ENCODE data around the gene SSBP1. TPM values are rescaled to one million over a fixed set of nuclear protein-coding genes. Genes with fewer than 3 reads are reported as not detected.

Gene SSBP1
- total RNA-seq, 1 experiment from 2014 or later: 245 TPM

DNA sequence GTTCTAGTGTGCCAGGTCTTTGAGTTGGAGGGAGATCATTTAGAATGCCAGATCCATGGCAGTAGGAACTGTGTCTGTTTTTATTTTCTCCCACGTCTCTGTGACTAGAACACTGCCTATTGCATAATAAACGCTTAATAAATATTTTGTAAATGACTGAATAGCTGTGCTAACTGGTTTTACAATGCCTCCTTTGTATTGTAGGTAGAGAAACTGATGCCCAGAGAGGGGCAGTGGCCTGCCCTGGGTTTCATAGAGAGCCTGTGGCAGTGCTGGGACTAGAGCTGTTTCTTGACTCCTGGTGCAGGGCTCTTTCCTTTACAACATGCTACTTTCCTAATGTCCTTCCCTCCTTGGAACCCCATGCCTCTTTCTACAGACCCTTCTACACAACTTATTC lies 54.4 kb downstream of the SSBP1 start (continued):
- TF ChIP-seq, protein P1, sequence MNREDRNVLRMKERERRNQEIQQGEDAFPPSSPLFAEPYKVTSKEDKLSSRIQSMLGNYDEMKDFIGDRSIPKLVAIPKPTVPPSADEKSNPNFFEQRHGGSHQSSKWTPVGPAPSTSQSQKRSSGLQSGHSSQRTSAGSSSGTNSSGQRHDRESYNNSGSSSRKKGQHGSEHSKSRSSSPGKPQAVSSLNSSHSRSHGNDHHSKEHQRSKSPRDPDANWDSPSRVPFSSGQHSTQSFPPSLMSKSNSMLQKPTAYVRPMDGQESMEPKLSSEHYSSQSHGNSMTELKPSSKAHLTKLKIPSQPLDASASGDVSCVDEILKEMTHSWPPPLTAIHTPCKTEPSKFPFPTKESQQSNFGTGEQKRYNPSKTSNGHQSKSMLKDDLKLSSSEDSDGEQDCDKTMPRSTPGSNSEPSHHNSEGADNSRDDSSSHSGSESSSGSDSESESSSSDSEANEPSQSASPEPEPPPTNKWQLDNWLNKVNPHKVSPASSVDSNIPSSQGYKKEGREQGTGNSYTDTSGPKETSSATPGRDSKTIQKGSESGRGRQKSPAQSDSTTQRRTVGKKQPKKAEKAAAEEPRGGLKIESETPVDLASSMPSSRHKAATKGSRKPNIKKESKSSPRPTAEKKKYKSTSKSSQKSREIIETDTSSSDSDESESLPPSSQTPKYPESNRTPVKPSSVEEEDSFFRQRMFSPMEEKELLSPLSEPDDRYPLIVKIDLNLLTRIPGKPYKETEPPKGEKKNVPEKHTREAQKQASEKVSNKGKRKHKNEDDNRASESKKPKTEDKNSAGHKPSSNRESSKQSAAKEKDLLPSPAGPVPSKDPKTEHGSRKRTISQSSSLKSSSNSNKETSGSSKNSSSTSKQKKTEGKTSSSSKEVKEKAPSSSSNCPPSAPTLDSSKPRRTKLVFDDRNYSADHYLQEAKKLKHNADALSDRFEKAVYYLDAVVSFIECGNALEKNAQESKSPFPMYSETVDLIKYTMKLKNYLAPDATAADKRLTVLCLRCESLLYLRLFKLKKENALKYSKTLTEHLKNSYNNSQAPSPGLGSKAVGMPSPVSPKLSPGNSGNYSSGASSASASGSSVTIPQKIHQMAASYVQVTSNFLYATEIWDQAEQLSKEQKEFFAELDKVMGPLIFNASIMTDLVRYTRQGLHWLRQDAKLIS (CRISPR knock-in tag; IDR thresholded peaks at IDR 0.05; ENCODE audit: borderline replicate concordance): no peak
- TF ChIP-seq, protein P2, sequence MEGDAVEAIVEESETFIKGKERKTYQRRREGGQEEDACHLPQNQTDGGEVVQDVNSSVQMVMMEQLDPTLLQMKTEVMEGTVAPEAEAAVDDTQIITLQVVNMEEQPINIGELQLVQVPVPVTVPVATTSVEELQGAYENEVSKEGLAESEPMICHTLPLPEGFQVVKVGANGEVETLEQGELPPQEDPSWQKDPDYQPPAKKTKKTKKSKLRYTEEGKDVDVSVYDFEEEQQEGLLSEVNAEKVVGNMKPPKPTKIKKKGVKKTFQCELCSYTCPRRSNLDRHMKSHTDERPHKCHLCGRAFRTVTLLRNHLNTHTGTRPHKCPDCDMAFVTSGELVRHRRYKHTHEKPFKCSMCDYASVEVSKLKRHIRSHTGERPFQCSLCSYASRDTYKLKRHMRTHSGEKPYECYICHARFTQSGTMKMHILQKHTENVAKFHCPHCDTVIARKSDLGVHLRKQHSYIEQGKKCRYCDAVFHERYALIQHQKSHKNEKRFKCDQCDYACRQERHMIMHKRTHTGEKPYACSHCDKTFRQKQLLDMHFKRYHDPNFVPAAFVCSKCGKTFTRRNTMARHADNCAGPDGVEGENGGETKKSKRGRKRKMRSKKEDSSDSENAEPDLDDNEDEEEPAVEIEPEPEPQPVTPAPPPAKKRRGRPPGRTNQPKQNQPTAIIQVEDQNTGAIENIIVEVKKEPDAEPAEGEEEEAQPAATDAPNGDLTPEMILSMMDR (IDR thresholded peaks at IDR 0.05): no peak
- TF ChIP-seq, protein P3, sequence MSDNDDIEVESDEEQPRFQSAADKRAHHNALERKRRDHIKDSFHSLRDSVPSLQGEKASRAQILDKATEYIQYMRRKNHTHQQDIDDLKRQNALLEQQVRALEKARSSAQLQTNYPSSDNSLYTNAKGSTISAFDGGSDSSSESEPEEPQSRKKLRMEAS (CRISPR knock-in tag; IDR thresholded peaks at IDR 0.05): no peak
- TF ChIP-seq, protein P4, sequence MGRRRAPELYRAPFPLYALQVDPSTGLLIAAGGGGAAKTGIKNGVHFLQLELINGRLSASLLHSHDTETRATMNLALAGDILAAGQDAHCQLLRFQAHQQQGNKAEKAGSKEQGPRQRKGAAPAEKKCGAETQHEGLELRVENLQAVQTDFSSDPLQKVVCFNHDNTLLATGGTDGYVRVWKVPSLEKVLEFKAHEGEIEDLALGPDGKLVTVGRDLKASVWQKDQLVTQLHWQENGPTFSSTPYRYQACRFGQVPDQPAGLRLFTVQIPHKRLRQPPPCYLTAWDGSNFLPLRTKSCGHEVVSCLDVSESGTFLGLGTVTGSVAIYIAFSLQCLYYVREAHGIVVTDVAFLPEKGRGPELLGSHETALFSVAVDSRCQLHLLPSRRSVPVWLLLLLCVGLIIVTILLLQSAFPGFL (CRISPR knock-in tag; IDR thresholded peaks at IDR 0.05; ENCODE audit: borderline replicate concordance): no peak
- TF ChIP-seq HMGA2 (CRISPR knock-in tag; IDR thresholded peaks at IDR 0.05) (no peak), MXD4 (CRISPR knock-in tag; IDR thresholded peaks at IDR 0.05; ENCODE audit: borderline replicate concordance) (no peak), SMAD3 (CRISPR knock-in tag; IDR thresholded peaks at IDR 0.05; ENCODE audit: borderline replicate concordance) (no peak), ELF4 (CRISPR knock-in tag; IDR thresholded peaks at IDR 0.05; ENCODE audit: low read depth) (no peak), OVOL2 (CRISPR knock-in tag; IDR thresholded peaks at IDR 0.05; ENCODE audit: borderline replicate concordance) (no peak), MYBL2 (CRISPR knock-in tag; IDR thresholded peaks at IDR 0.05) (no peak), ZNF232 (CRISPR knock-in tag; IDR thresholded peaks at IDR 0.05) (no peak)
- TF ChIP-seq, protein P5, sequence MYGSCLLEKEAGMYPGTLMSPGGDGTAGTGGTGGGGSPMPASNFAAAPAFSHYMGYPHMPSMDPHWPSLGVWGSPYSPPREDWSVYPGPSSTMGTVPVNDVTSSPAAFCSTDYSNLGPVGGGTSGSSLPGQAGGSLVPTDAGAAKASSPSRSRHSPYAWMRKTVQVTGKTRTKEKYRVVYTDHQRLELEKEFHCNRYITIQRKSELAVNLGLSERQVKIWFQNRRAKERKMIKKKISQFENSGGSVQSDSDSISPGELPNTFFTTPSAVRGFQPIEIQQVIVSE (CRISPR knock-in tag; IDR thresholded peaks at IDR 0.05; ENCODE audit: borderline replicate concordance): no peak
- TF ChIP-seq, protein P6, sequence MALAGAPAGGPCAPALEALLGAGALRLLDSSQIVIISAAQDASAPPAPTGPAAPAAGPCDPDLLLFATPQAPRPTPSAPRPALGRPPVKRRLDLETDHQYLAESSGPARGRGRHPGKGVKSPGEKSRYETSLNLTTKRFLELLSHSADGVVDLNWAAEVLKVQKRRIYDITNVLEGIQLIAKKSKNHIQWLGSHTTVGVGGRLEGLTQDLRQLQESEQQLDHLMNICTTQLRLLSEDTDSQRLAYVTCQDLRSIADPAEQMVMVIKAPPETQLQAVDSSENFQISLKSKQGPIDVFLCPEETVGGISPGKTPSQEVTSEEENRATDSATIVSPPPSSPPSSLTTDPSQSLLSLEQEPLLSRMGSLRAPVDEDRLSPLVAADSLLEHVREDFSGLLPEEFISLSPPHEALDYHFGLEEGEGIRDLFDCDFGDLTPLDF (CRISPR knock-in tag; IDR thresholded peaks at IDR 0.05): no peak

Other genes with a start within 250 kb of the SSBP1 start
- 32.2 to 43.0 TPM (median 37.4 TPM) in 3 replicates for gene AGK, start 186.9 kb upstream of the SSBP1 start, total RNA-seq (2021)
- 20.6 to 22.1 TPM (median 20.8 TPM) in 3 replicates for gene DENND11, start 36.2 kb upstream of the SSBP1 start, total RNA-seq (2021)
- 0.04 to 0.07 TPM in 2 of 3 replicates, not detected in the other for gene WEE2, start 30.0 kb upstream of the SSBP1 start, total RNA-seq (2021)
- gene TAS2R3, start 25.7 kb downstream of the SSBP1 start, total RNA-seq (2021): 0.71 to 1.5 TPM (median 1.2 TPM) in 3 replicates
- gene TAS2R4, start 38.3 kb downstream of the SSBP1 start, total RNA-seq (2021): 0.41 to 1.1 TPM (median 0.72 TPM) in 3 replicates
- gene TAS2R5, start 51.9 kb downstream of the SSBP1 start, total RNA-seq (2021): 0.90 to 1.8 TPM (median 1.4 TPM) in 3 replicates
- gene PRSS37, start 103.1 kb downstream of the SSBP1 start, total RNA-seq (2021): not detected in 3 replicates
- gene OR9A4, start 178.0 kb downstream of the SSBP1 start, total RNA-seq (2021): not detected in 3 replicates
- gene CLEC5A, start 208.6 kb downstream of the SSBP1 start, total RNA-seq (2021): not detected in 3 replicates
- gene TAS2R38, start 235.4 kb downstream of the SSBP1 start, total RNA-seq (2021): 0.16 to 0.23 TPM in 2 of 3 replicates, not detected in the other

Data from WTC11 (cell line).